H9 (cell line): ENCODE results near the gene NT5DC3. TPM values are rescaled to one million over a fixed set of nuclear protein-coding genes. Genes with fewer than 3 reads are reported as not detected.

ENCODE experiments used
- DNase-seq: peaks from one replicate; pipeline ENCODE4 v3.0.0-alpha.2; 2017
- H2AFZ ChIP-seq: one replicate; pipeline ENCODE4 v1.6.1; 2013; ENCODE audit warnings: mild to moderate bottlenecking, low read length, control low read depth, moderate library complexity
- H2AK5ac ChIP-seq: 2 replicates; pipeline ENCODE4 v1.6.1; 2013; ENCODE audit warnings: low read length, control low read depth, mixed read lengths; ENCODE audit not compliant: insufficient read length
- H2BK120ac ChIP-seq: one replicate; pipeline ENCODE4 v1.6.1; 2013; ENCODE audit warnings: low read depth, mild to moderate bottlenecking, low read length, control low read depth, inconsistent platforms; ENCODE audit not compliant: poor library complexity, severe bottlenecking
- H2BK12ac ChIP-seq: 2 replicates; pipeline ENCODE4 v1.6.1; 2013; ENCODE audit warnings: low read length, control low read depth, mixed read lengths, low read depth; ENCODE audit not compliant: insufficient read length
- H2BK15ac ChIP-seq: 2 replicates; pipeline ENCODE4 v1.6.1; 2013; ENCODE audit warnings: low read depth, low read length, control low read depth
- H2BK20ac ChIP-seq: one replicate; pipeline ENCODE4 v1.6.1; 2013; ENCODE audit warnings: low read depth, mild to moderate bottlenecking, low read length, control low read depth, inconsistent platforms; ENCODE audit not compliant: poor library complexity, severe bottlenecking
- H2BK5ac ChIP-seq: 2 replicates; pipeline ENCODE4 v1.6.1; 2013; ENCODE audit warnings: low read length, control low read depth, mixed read lengths; ENCODE audit not compliant: insufficient read length
- H3K14ac ChIP-seq: 2 replicates; pipeline ENCODE4 v1.6.1; 2013; ENCODE audit warnings: low read length, control low read depth; ENCODE audit not compliant: insufficient read depth
- H3K18ac ChIP-seq: 2 replicates; pipeline ENCODE4 v1.6.1; 2013; ENCODE audit warnings: low read depth, mild to moderate bottlenecking, mixed read lengths, low read length, control low read depth; ENCODE audit not compliant: insufficient read length
- H3K23ac ChIP-seq: 2 replicates; pipeline ENCODE4 v1.6.1; 2013; ENCODE audit warnings: low read length, control low read depth, mixed read lengths, low read depth; ENCODE audit not compliant: insufficient read length
- H3K23me2 ChIP-seq: 2 replicates; pipeline ENCODE4 v1.6.1; 2013; ENCODE audit warnings: low read depth, mild to moderate bottlenecking, mixed read lengths, low read length, control low read depth; ENCODE audit not compliant: insufficient read length, poor library complexity, severe bottlenecking
- H3K27ac ChIP-seq: 2 replicates; pipeline ENCODE4 v1.5.1; 2013; ENCODE audit warnings: low read length, control low read depth, mixed read lengths, low read depth; ENCODE audit not compliant: insufficient read length
- H3K27me3 ChIP-seq: 2 replicates; pipeline ENCODE4 v1.6.1; 2013; ENCODE audit warnings: low read length, control low read depth, inconsistent platforms; ENCODE audit not compliant: insufficient read depth
- H3K4ac ChIP-seq: 2 replicates; pipeline ENCODE4 v1.6.1; 2013; ENCODE audit warnings: low read depth, mild to moderate bottlenecking, control low read depth, inconsistent platforms, low read length, moderate library complexity
- H3K4me1 ChIP-seq: 2 replicates; pipeline ENCODE4 v1.6.1; 2013; ENCODE audit warnings: low read length, control low read depth, inconsistent platforms; ENCODE audit not compliant: insufficient read depth
- H3K4me2 ChIP-seq: 2 replicates; pipeline ENCODE4 v1.6.1; 2013; ENCODE audit warnings: low read length, control low read depth, mixed read lengths; ENCODE audit not compliant: insufficient read length, insufficient read depth
- H3K56ac ChIP-seq: 2 replicates; pipeline ENCODE4 v1.6.1; 2013; ENCODE audit warnings: low read depth, mild to moderate bottlenecking, mixed read lengths, low read length, control low read depth; ENCODE audit not compliant: insufficient read length
- H3K79me1 ChIP-seq: 2 replicates; pipeline ENCODE4 v1.6.1; 2013; ENCODE audit warnings: low read depth, mild to moderate bottlenecking, moderate library complexity, low read length, control low read depth, inconsistent platforms; ENCODE audit not compliant: insufficient read depth, poor library complexity, severe bottlenecking
- H3K79me2 ChIP-seq: 2 replicates; pipeline ENCODE4 v1.6.1; 2013; ENCODE audit warnings: low read length, control low read depth, inconsistent platforms; ENCODE audit not compliant: insufficient read depth
- H3K9ac ChIP-seq: 2 replicates; pipeline ENCODE4 v1.6.1; 2013; ENCODE audit warnings: low read length, control low read depth, mixed read lengths; ENCODE audit not compliant: insufficient read length; ENCODE audit errors: extremely low read depth
- H3K9me3 ChIP-seq: one replicate; pipeline ENCODE4 v1.6.1; 2013; ENCODE audit warnings: low read depth, low read length, inconsistent platforms; ENCODE audit not compliant: control insufficient read depth
- H3T11ph ChIP-seq: one replicate; pipeline ENCODE4 v1.6.1; 2013; ENCODE audit warnings: mild to moderate bottlenecking, low read length, control low read depth, inconsistent platforms
- H4K20me1 ChIP-seq: one replicate; pipeline ENCODE4 v1.6.1; 2013; ENCODE audit not compliant: control insufficient read depth, insufficient read length, insufficient read depth
- H4K5ac ChIP-seq: 2 replicates; pipeline ENCODE4 v1.6.1; 2013; ENCODE audit warnings: low read depth, mild to moderate bottlenecking, mixed read lengths, low read length, control low read depth; ENCODE audit not compliant: insufficient read length
- H4K8ac ChIP-seq: replicated peaks from 2 replicates; pipeline ENCODE4 v1.6.1; 2013; ENCODE audit warnings: low read length, control low read depth, mixed read lengths, low read depth; ENCODE audit not compliant: insufficient read length
- H4K91ac ChIP-seq: 2 replicates; pipeline ENCODE4 v1.6.1; 2013; ENCODE audit warnings: low read depth, mild to moderate bottlenecking, moderate library complexity, mixed read lengths, low read length, control low read depth; ENCODE audit not compliant: insufficient read length
- H3K27ac Mint-ChIP-seq, 3 experiments: 2 replicates in 2 of 3; 3 replicates in 1 of 3; pipeline ENCODE4 v1.8.0; 2020 to 2021; ENCODE audit warnings: mixed read lengths in 3 of 3, mild to moderate bottlenecking in 1 of 3, moderate library complexity in 1 of 3
- H3K27me3 Mint-ChIP-seq: 2 replicates; pipeline ENCODE4 v1.8.0; 2021; ENCODE audit warnings: low read depth, mild to moderate bottlenecking, moderate library complexity, mixed read lengths
- H3K36me3 Mint-ChIP-seq, 3 experiments: 2 replicates in 2 of 3; 3 replicates in 1 of 3; pipeline ENCODE4 v1.8.0; 2020 to 2021; ENCODE audit warnings: low read depth in 3 of 3, mixed read lengths in 3 of 3; ENCODE audit not compliant: insufficient read depth in 1 of 3
- H3K4me1 Mint-ChIP-seq, 2 experiments: 2 replicates each; pipeline ENCODE4 v1.8.0; 2020; ENCODE audit warnings: mixed read lengths in 2 of 2
- H3K4me3 Mint-ChIP-seq, 2 experiments: 2 replicates in 1 of 2; 3 replicates in 1 of 2; pipeline ENCODE4 v1.8.0; 2020 to 2021; ENCODE audit warnings: mild to moderate bottlenecking in 2 of 2, mixed read lengths in 2 of 2, moderate library complexity in 1 of 2
- H3K9me3 Mint-ChIP-seq, 2 experiments: 2 replicates in 1 of 2; 3 replicates in 1 of 2; pipeline ENCODE4 v1.8.0; 2020; ENCODE audit warnings: mild to moderate bottlenecking in 2 of 2, mixed read lengths in 2 of 2, moderate library complexity in 1 of 2
- WGBS: extraction: QIAGEN DNeasy Blood & Tissue Kit; methylation state at CpG from one replicate; pipeline ENCODE4 v1.1.7; 2013; ENCODE audit warnings: missing lambda C conversion rate, low lambda C conversion rate, mixed read lengths; ENCODE audit not compliant: insufficient read length; ENCODE audit errors: extremely low coverage; 5-methylcytosine and 5-hydroxymethylcytosine counted together
- total RNA-seq: library from RNA; stranded (reverse); gene quantifications from 2 replicates; pipeline ENCODE4 v1.2.1, GENCODE V29; 2021
- TF ChIP-seq, protein P1 (sequence below): fragments of 200-600 bp; sonication (generic); conservative IDR thresholded peaks from 3 replicates; pipeline ENCODE4 v1.8.0; 2021; ENCODE audit warnings: antibody characterized with exemption, mild to moderate bottlenecking

NT5DC3 gene
- total RNA-seq, 1 experiment from 2014 or later: 13.6 TPM

DNA sequence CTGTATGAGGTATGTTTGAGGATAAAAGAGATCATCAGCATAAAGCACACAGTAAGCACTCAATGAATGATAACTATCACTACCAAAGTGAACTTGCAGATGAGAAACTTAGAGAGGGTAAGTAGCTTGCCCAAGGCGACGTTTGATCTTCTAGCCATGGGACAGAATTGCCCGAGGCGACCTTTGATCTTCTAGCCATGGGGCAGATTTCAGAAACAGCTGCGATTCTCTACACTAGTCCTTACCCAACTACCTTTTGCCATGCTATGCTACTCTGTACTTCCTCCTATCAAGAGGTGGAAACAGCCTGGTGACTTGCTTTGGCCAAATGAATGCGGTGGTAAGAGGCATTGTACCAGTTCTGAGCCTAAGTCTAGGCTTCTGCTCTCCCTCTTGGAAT, 23.7 kb upstream of the NT5DC3 start:
- Histone ChIP-seq H3K27ac (no peak overlapping the region), H3K23ac (no peak overlapping the region), H3K23me2 (no peaks in the 10 kb centered on the region), H2BK5ac (no peak overlapping the region), H3K4ac (no peak overlapping the region), H3K4me1 (no peaks in the 10 kb centered on the region), H4K8ac (no peak overlapping the region), H2AFZ (no peak overlapping the region), H3K79me1 (no peaks in the 10 kb centered on the region), H4K5ac (no peak overlapping the region), H3K79me2 (no peaks in the 10 kb centered on the region), H3T11ph (no peak overlapping the region), H4K91ac (no peak overlapping the region), H3K14ac (no peak overlapping the region), H2AK5ac (no peak overlapping the region), H2BK15ac (no peak overlapping the region), H3K56ac (no peak overlapping the region), H2BK20ac (no peak overlapping the region), H2BK120ac (no peak overlapping the region), H3K18ac (no peak overlapping the region), H2BK12ac (no peak overlapping the region), H3K9me3 (no peaks in the 10 kb centered on the region), H3K4me2 (no peak overlapping the region), H3K9ac (no peak overlapping the region), H4K20me1 (no peaks in the 10 kb centered on the region), H3K27me3 (no peaks in the 10 kb centered on the region)
- TF ChIP-seq, protein P1, sequence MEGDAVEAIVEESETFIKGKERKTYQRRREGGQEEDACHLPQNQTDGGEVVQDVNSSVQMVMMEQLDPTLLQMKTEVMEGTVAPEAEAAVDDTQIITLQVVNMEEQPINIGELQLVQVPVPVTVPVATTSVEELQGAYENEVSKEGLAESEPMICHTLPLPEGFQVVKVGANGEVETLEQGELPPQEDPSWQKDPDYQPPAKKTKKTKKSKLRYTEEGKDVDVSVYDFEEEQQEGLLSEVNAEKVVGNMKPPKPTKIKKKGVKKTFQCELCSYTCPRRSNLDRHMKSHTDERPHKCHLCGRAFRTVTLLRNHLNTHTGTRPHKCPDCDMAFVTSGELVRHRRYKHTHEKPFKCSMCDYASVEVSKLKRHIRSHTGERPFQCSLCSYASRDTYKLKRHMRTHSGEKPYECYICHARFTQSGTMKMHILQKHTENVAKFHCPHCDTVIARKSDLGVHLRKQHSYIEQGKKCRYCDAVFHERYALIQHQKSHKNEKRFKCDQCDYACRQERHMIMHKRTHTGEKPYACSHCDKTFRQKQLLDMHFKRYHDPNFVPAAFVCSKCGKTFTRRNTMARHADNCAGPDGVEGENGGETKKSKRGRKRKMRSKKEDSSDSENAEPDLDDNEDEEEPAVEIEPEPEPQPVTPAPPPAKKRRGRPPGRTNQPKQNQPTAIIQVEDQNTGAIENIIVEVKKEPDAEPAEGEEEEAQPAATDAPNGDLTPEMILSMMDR: no peak
- no CpG with 5 or more reads among the region's 6 CpGs for WGBS
- no peaks in the 10 kb centered on the region; the same call in 1 of the 2 replicates for H3K27me3 Mint-ChIP-seq
- no peak overlapping the region for H3K4me3 Mint-ChIP-seq
- DNase-seq: no peak
- no peaks in the 10 kb centered on the region for H3K4me1 Mint-ChIP-seq
- H3K36me3 Mint-ChIP-seq: no peaks in the 10 kb centered on the region
- H3K9me3 Mint-ChIP-seq: no peaks in the 10 kb centered on the region
- H3K27ac Mint-ChIP-seq: no peak overlapping the region
